ENCODE results near the gene GABRB3.

The GABRB3 gene

DNA sequence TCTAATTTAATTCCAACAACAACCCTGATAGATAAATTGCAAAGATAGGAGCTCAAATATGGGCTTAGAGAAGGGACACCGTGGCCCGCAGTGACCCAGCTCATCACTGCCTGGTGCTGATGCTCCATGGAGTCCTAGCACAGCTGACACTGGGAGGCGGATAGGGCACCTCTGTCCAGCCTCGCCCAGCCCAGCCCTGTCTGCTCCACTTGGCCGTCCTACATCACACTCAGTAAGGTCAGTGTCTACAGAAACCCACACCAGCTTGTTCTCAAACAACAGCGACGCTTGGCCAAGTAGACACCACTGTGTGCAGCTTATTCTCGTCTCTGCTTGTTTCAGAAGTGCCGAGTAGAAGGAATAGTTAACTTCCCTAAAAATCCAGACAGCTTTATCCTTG is 33.9 kb downstream of the GABRB3 start:
- no peak overlapping the region for H3K4me3 ChIP-seq (ENCODE audit: low read length)
- TF ChIP-seq, protein P1, sequence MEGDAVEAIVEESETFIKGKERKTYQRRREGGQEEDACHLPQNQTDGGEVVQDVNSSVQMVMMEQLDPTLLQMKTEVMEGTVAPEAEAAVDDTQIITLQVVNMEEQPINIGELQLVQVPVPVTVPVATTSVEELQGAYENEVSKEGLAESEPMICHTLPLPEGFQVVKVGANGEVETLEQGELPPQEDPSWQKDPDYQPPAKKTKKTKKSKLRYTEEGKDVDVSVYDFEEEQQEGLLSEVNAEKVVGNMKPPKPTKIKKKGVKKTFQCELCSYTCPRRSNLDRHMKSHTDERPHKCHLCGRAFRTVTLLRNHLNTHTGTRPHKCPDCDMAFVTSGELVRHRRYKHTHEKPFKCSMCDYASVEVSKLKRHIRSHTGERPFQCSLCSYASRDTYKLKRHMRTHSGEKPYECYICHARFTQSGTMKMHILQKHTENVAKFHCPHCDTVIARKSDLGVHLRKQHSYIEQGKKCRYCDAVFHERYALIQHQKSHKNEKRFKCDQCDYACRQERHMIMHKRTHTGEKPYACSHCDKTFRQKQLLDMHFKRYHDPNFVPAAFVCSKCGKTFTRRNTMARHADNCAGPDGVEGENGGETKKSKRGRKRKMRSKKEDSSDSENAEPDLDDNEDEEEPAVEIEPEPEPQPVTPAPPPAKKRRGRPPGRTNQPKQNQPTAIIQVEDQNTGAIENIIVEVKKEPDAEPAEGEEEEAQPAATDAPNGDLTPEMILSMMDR (IDR thresholded peaks at IDR 0.05; ENCODE audit: insufficient read depth, low read depth, low read length, missing control alignments): no peak

DNA sequence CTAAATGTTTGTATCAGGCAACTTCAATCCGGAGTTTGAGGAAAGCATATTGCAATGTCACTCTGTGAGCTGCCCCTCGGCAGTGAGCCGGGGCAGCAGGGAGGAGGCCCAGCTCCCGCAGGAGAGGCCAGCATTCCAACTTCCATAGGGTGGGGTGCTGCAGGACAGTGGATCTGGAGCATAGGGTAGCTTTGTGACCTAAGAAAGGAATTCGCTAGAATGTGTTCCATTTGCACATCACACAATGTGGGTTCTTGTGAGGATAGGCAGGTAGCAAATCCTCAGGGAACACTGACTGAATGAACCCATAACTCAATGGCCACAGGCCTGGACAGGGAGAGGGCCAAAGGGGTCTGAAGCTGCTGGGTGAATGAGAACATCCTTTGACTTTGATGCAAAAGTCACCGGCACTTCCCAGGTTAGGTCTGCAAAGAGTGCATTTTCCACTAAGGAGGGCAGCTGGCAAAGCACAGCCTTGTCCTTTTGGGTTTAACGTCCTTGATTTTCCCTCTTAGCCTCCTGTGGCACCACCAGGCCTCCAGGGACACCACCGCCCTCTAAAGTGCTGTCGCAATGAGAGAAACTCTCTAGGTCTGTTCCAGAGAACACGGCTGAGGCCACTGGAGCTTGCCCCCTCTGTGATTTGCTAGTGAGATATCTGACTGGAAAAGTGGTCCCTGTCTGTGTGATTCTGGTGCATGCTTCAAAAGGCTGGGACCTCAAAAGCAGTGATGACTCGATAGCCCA is 36.2 kb downstream of the GABRB3 start:
- no peak overlapping the region for H3K4me3 ChIP-seq (ENCODE audit: low read length)
- no peak for DNase-seq (ENCODE audit: low read depth)
- TF ChIP-seq, protein P1 (IDR thresholded peaks at IDR 0.05; ENCODE audit: insufficient read depth, low read depth, low read length, missing control alignments): no peak

More for the DNA sequence above, 33.9 kb downstream of the GABRB3 start:
- no peak for DNase-seq (ENCODE audit: low read depth)

DNA sequence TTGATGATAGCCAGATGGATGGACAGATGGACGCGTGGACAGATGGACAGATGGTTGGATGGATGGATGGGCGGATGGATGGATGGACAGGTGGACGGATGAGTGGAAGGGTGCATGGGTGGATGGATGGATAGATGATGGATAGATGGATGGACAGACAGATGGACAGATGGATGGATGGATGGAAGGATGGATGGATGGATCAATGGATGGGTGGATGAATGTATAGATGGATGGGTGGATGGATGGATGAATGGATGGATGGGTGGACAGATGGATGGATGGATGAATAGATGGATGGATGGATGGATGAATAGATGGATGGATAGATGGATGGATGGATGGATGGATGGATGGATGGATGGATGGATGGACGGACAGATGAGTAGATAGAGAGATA is 40.9 kb downstream of the GABRB3 start:
- no peak for DNase-seq (ENCODE audit: low read depth)
- TF ChIP-seq, protein P1 (IDR thresholded peaks at IDR 0.05; ENCODE audit: insufficient read depth, low read depth, low read length, missing control alignments): no peak
- no peak overlapping the region for H3K4me3 ChIP-seq (ENCODE audit: low read length)

DNA sequence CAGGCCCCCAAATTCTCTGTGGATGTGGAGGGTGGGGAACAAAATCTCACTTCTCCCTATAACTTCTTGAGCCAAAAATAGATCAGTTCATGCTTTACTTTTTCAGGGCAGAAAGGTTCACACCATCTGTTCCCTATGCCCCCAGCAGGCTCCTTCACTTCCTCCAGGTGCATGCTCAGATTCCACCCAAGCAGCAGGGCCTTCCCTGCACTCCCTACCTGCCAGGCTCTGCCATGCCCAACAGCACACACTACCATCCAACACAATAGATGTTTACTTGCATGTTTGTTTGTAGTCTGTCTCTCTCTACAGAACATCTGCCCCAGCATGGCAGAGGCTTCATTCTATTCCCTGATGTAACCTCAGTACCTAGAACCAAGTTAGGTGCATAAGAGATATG is 43.3 kb downstream of the GABRB3 start:
- no peak overlapping the region for H3K4me3 ChIP-seq (ENCODE audit: low read length)
- no peak for DNase-seq (ENCODE audit: low read depth)
- TF ChIP-seq, protein P1 (IDR thresholded peaks at IDR 0.05; ENCODE audit: insufficient read depth, low read depth, low read length, missing control alignments): no peak

DNA sequence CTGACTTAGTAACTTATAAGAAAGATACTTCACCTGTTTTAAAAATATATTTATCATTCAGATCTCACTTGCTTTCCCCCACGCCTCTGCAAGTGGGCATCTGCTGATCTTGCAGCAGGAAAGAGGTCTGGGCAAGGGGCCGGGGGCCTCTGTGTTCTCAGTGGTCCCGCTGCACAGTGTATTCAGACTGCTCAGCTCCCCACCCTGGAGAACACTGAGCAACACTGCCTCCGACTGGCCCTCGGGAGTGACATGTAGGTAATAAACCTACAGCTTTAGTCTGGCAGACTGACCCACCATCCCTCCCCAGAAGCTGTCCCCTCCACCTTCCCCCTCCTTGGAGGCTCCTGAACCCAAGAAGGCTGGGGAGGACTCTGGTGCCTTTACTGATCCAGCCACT is 43.8 kb downstream of the GABRB3 start:
- DNase-seq (ENCODE audit: low read depth): no peak
- TF ChIP-seq, protein P1 (IDR thresholded peaks at IDR 0.05; ENCODE audit: insufficient read depth, low read depth, low read length, missing control alignments): no peak

DNA sequence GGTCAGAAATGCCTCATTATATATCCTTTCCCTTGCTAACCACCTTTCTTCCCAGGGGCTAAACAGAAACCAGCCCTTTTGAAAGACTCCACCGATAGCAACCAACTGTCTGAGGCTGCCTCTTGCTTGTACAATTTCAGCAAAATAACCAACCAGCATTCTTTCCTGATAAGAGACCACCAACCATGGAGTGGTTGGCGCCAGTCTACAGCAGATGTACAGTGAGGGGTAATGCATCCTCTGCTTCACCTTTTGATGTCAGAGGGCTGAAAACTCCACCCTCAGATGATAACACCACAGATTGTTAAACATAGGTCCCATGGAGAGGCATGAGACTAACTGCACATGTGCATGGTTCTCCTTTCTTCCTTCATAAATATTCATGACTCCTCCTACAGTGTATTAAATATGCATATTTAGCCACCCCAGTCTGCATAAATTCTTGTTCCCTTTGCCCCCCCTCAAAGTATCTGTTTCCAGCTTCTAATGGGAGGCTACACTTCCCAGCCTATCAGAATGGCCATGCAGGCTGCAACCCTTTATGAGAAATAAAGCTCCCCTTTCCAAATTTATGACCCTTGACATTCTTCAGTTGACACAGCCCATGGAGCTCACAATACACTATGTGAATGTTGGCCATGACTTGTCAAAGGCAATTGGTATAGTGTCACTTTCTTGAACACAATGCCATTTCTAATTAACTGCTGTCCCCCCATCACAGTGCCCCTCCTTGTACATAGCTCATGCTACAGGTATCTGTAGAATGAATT is 48.3 kb downstream of the GABRB3 start:
- H3K4me3 ChIP-seq (ENCODE audit: low read length): no peak overlapping the region
- TF ChIP-seq, protein P1 (IDR thresholded peaks at IDR 0.05; ENCODE audit: insufficient read depth, low read depth, low read length, missing control alignments): no peak
- DNase-seq (ENCODE audit: low read depth): no peak

More for the DNA sequence above, 43.8 kb downstream of the GABRB3 start:
- H3K4me3 ChIP-seq (ENCODE audit: low read length): no peak overlapping the region
